A549 (cell line): ENCODE data around the gene ZNF576. TPM values are rescaled to one million over a fixed set of nuclear protein-coding genes. Genes with fewer than 3 reads are reported as not detected.

Experiments
- ATAC-seq, 2 experiments: fragments of 200-7000 bp in 1 of 2; fragments of >200 bp in 1 of 2; cut with Nextera tagmentation in 1 of 2; cut with Tn5 transposase in 1 of 2; 3 replicates each; pipeline versions ENCODE4 v1.8.0 to v1.9.1; 2018 to 2020; ENCODE audit warnings: mild to moderate bottlenecking in 1 of 2, moderate library complexity in 1 of 2
- CTCF ChIA-PET: fragments of 300-600 bp; sonication (Branson Sonifier 250); formaldehyde crosslinking; extraction: SDS; loops from one replicate; lab custom pipeline; 2021; ENCODE audit warnings: antibody characterized with exemption, inconsistent platforms; lab: Yijun Ruan, JAX
- POLR2A ChIA-PET: fragments of 350-600 bp; formaldehyde crosslinking; extraction: SDS; loops from one replicate; lab custom pipeline; 2021; ENCODE audit warnings: antibody characterized with exemption, inconsistent platforms; lab: Yijun Ruan, JAX
- DNase-seq, 2 experiments: peaks; one replicate each; pipeline versions ENCODE4 v3.0.0 to v3.0.0-alpha.2; 2011 to 2016; ENCODE audit warnings: low read depth in 1 of 2, low spot score in 1 of 2
- FAIRE-seq: peaks from 2 replicates; lab custom pipeline; 2011; peaks lifted over from hg19 to GRCh38; lab: Jason Lieb, UNC
- H3K27ac ChIP-seq, 2 experiments: fragments of >200 bp; sonication (Bioruptor Twin); formaldehyde crosslinking; 3 replicates each; pipeline ENCODE4 v1.5.1; 2016 to 2017
- H3K4me1 ChIP-seq: fragments of >200 bp; sonication (Bioruptor Twin); formaldehyde crosslinking; 3 replicates; pipeline ENCODE4 v1.6.1; 2016
- H3K4me2 ChIP-seq: fragments of >200 bp; sonication (Bioruptor Twin); formaldehyde crosslinking; 3 replicates; pipeline ENCODE4 v1.6.1; 2016
- H3K4me3 ChIP-seq: fragments of >200 bp; sonication (Bioruptor Twin); formaldehyde crosslinking; 3 replicates; pipeline ENCODE4 v1.5.1; 2016
- H3K9me3 ChIP-seq: fragments of >200 bp; sonication (Bioruptor Twin); formaldehyde crosslinking; 3 replicates; pipeline ENCODE4 v1.6.1; 2016
- BCL3 ChIP-seq: fragments of >200 bp; sonication (Bioruptor Twin); formaldehyde crosslinking; IDR thresholded peaks from 3 replicates; pipeline ENCODE4 v1.6.1; 2016
- CBX2 ChIP-seq: fragments of 200-600 bp; sonication (generic); IDR thresholded peaks from 2 replicates; pipeline ENCODE4 v1.6.1; 2016; ENCODE audit warnings: low read depth, mild to moderate bottlenecking, borderline replicate concordance
- CBX8 ChIP-seq: fragments of 200-600 bp; sonication (generic); IDR thresholded peaks from 2 replicates; pipeline ENCODE4 v1.6.1; 2016
- EHF ChIP-seq: fragments of 250-450 bp; sonication (Bioruptor Pico); IDR thresholded peaks from 2 replicates; pipeline ENCODE4 v1.5.0; 2020; ENCODE audit warnings: mild to moderate bottlenecking
- ELK1 ChIP-seq: fragments of 150-350 bp; IDR thresholded peaks from 2 replicates; pipeline ENCODE4 v1.6.1; 2014; ENCODE audit warnings: low read depth, mild to moderate bottlenecking, low read length
- GATA3 ChIP-seq: IDR thresholded peaks from 2 replicates; pipeline ENCODE4 v1.6.1; 2012; ENCODE audit warnings: borderline replicate concordance
- HES2 ChIP-seq: fragments of >200 bp; sonication (Bioruptor Twin); formaldehyde crosslinking; IDR thresholded peaks from 2 replicates; pipeline ENCODE4 v1.6.1; 2016
- HMGXB4 ChIP-seq: fragments of 250-450 bp; sonication (Bioruptor Pico); IDR thresholded peaks from 2 replicates; pipeline ENCODE4 v1.5.0; 2021; ENCODE audit warnings: mild to moderate bottlenecking, moderate library complexity, borderline replicate concordance
- HOXA7 ChIP-seq: fragments of 250-450 bp; sonication (Bioruptor Pico); IDR thresholded peaks from 2 replicates; pipeline ENCODE4 v1.5.0; 2020; ENCODE audit warnings: mild to moderate bottlenecking, moderate library complexity
- HOXB13 ChIP-seq: fragments of 250-450 bp; sonication (Bioruptor Pico); IDR thresholded peaks from 2 replicates; pipeline ENCODE4 v1.5.0; 2020; ENCODE audit warnings: low read depth, mild to moderate bottlenecking, moderate library complexity
- HOXB5 ChIP-seq: fragments of 250-450 bp; sonication (Bioruptor Pico); IDR thresholded peaks from 2 replicates; pipeline ENCODE4 v1.5.0; 2020; ENCODE audit warnings: mild to moderate bottlenecking, moderate library complexity
- KDM5A ChIP-seq: fragments of 200-600 bp; sonication (generic); IDR thresholded peaks from 2 replicates; pipeline ENCODE4 v1.6.1; 2016; ENCODE audit warnings: antibody characterized with exemption, mild to moderate bottlenecking
- MYC ChIP-seq: IDR thresholded peaks from 2 replicates; pipeline ENCODE4 v1.6.1; 2012; ENCODE audit warnings: mild to moderate bottlenecking, inconsistent platforms, low read length, improper control_type of control experiment, borderline replicate concordance
- NPAS2 ChIP-seq: fragments of 250-450 bp; sonication (Bioruptor Pico); IDR thresholded peaks from 2 replicates; pipeline ENCODE4 v1.8.0; 2022; ENCODE audit warnings: mild to moderate bottlenecking, moderate library complexity, borderline replicate concordance
- NR3C1 ChIP-seq: fragments of >200 bp; sonication (Bioruptor Twin); formaldehyde crosslinking; IDR thresholded peaks from 3 replicates; pipeline ENCODE4 v1.6.1; 2017
- RAD21 ChIP-seq, 2 experiments: fragments of >200 bp in 1 of 2; sonication (Bioruptor Twin) in 1 of 2; formaldehyde crosslinking in 1 of 2; IDR thresholded peaks in 1 of 2; conservative IDR thresholded peaks in 1 of 2; 2 replicates in 1 of 2; 3 replicates in 1 of 2; pipeline ENCODE4 v1.6.1; 2012 to 2018; ENCODE audit warnings: inconsistent platforms in 1 of 2
- RARB ChIP-seq: fragments of 250-450 bp; sonication (Bioruptor Pico); IDR thresholded peaks from 2 replicates; pipeline ENCODE4 v1.8.0; 2021; ENCODE audit warnings: mild to moderate bottlenecking, moderate library complexity
- SMC3 ChIP-seq: fragments of >200 bp; sonication (Bioruptor Twin); formaldehyde crosslinking; IDR thresholded peaks from 3 replicates; pipeline ENCODE4 v1.6.1; 2018; ENCODE audit warnings: inconsistent platforms
- SREBF2 ChIP-seq: fragments of 450-650 bp; IDR thresholded peaks from 2 replicates; pipeline ENCODE4 v1.6.1; 2014; ENCODE audit warnings: mild to moderate bottlenecking, moderate library complexity
- TFCP2L1 ChIP-seq: fragments of 250-450 bp; sonication (Bioruptor Pico); IDR thresholded peaks from 2 replicates; pipeline ENCODE4 v1.5.0; 2021; ENCODE audit warnings: mild to moderate bottlenecking
- USF2 ChIP-seq: fragments of 450-650 bp; IDR thresholded peaks from 2 replicates; pipeline ENCODE4 v1.6.1; 2014; ENCODE audit warnings: antibody characterized with exemption
- WGBS: methylation state at CpG from one replicate; pipeline ENCODE4 v1.1.6; 2017; ENCODE audit errors: missing lambda C conversion rate; 5-methylcytosine and 5-hydroxymethylcytosine counted together
- polyA plus RNA-seq, 4 experiments: library from polyadenylated mRNA; depleted of rRNA in 3 of 4; stranded (reverse); fragments of >200 nt; fragmentation: RNase III in 1 of 4; extraction: RNeasy Plus Mini Kit Qiagen cat#74134 plus additional on column Dnase treatment in 1 of 4; gene quantifications; 2 replicates in 3 of 4; 3 replicates in 1 of 4; pipeline ENCODE4 v1.2.3, GENCODE V29; 2011 to 2017

ZNF576 gene
- polyA plus RNA-seq, 2 of the 4 experiments (the other 2 are of a cell fraction) = 10.6 to 16.5 TPM

GRCh38 chr19:43626838-43627237 is 30.4 kb downstream of the ZNF576 start:
- 75% methylated on average over 17 of the region's 17 CpGs for WGBS
- ATAC-seq = no peak
- ChIA-PET CTCF (interaction anchor here (0.7 to 3.1 kb wide), 8 partner anchors 11 to 142 kb away, joined by 3 to 9 read pairs (median 4); no protein-coding TSS in a partner anchor), POLR2A (no interaction called here)
- Histone ChIP-seq H3K9me3 (no peaks in the 10 kb centered on the region), H3K27ac (no peak overlapping the region), H3K4me3 (no peak overlapping the region), H3K4me2 (no peak overlapping the region), H3K4me1 (no peaks in the 10 kb centered on the region)
- no peak for DNase-seq
- no peak for FAIRE-seq
- TF ChIP-seq SREBF2 (no peak), RAD21 (conservative IDR thresholded peaks at IDR 0.05 in 1 of 2, IDR thresholded peaks at IDR 0.05 in 1 of 2) (no peak), HOXB5 (CRISPR knock-in tag) (no peak), MYC (no peak), NR3C1 (no peak), GATA3 (no peak)

- H3K4me2 ChIP-seq = no peak overlapping the region
- ATAC-seq = no peak
- H3K4me1 ChIP-seq = no peaks in the 10 kb centered on the region
- H3K9me3 ChIP-seq = no peaks in the 10 kb centered on the region
- POLR2A ChIA-PET = no interaction called here
- FAIRE-seq = no peak
- 78% methylated on average over 3 of the region's 3 CpGs for WGBS
- H3K27ac ChIP-seq = no peak overlapping the region
- CTCF ChIA-PET = interaction anchor here (0.7 to 3.1 kb wide), 7 partner anchors 21 to 111 kb away, joined by 3 to 9 read pairs (median 4); no protein-coding TSS in a partner anchor
- no peak for TF ChIP-seq CBX2
- TF ChIP-seq USF2 = peak; percentile 70
- no peak overlapping the region for H3K4me3 ChIP-seq
- no peak for DNase-seq
Observed at GRCh38 chr19:43628646-43629326, 32.4 kb downstream of the ZNF576 start.

- TF ChIP-seq BCL3 (no peak), ELK1 (no peak)
- TF ChIP-seq, all 56 proteins: peak for 0
- CTCF ChIA-PET = interaction anchor here (1.0 to 2.7 kb wide), 3 partner anchors 8 to 76 kb away, joined by 3 to 11 read pairs (median 3); no protein-coding TSS in a partner anchor
- no peak for ATAC-seq
- FAIRE-seq = no peak
- Histone ChIP-seq H3K4me1 (peaks cover 24% of the 10 kb centered on the region), H3K9me3 (no peaks in the 10 kb centered on the region), H3K4me3 (no peak overlapping the region), H3K27ac (no peak overlapping the region), H3K4me2 (no peak overlapping the region)
- POLR2A ChIA-PET = no interaction called here
- WGBS = 87% methylated on average over 5 of the region's 5 CpGs
- no peak for DNase-seq
Observed at GRCh38 chr19:43631491-43631890, 35.1 kb downstream of the ZNF576 start.

- TF ChIP-seq TFCP2L1 (CRISPR knock-in tag) (no peak), USF2 (no peak), CBX8 (no peak), SMC3 (no peak), HOXA7 (CRISPR knock-in tag) (no peak), RARB (no peak), NPAS2 (no peak), EHF (CRISPR knock-in tag) (no peak), HMGXB4 (CRISPR knock-in tag) (no peak), HES2 (no peak), KDM5A (no peak), HOXB5 (CRISPR knock-in tag) (no peak), HOXB13 (CRISPR knock-in tag) (no peak)
- Histone ChIP-seq H3K4me1 (peaks cover 24% of the 10 kb centered on the region), H3K27ac (no peak overlapping the region), H3K4me3 (no peak overlapping the region), H3K4me2 (no peak overlapping the region), H3K9me3 (no peaks in the 10 kb centered on the region)
- FAIRE-seq (no peak), ATAC-seq (no peak), DNase-seq (no peak)
- CTCF ChIA-PET = interaction anchor here (0.6 to 2.7 kb wide), 2 partner anchors 18 to 1882 kb away, joined by 4 to 11 read pairs; no protein-coding TSS in a partner anchor
- 86% methylated on average over 4 of the region's 4 CpGs for WGBS
- POLR2A ChIA-PET = interaction anchor here (1.0 kb wide), 1 partner anchor 16 kb away, joined by 6 read pairs; no protein-coding TSS in a partner anchor
Observed at GRCh38 chr19:43633520-43633919, 37.1 kb downstream of the ZNF576 start.
